22Rv1 (cell line): ENCODE data around the gene MYO3A.

Experiments
- H3K27ac ChIP-seq: fragments of 450-650 bp; 2 replicates; pipeline ENCODE4 v1.5.1; 2017
- ZFX ChIP-seq: fragments of 450-650 bp; IDR thresholded peaks from 2 replicates; pipeline ENCODE4 v1.6.1; 2017; ENCODE audit warnings: antibody characterized with exemption, borderline replicate concordance
- TF ChIP-seq, protein P1 (sequence below): fragments of 450-650 bp; IDR thresholded peaks from 2 replicates; pipeline ENCODE4 v1.5.1; 2017; ENCODE audit warnings: mild to moderate bottlenecking

The MYO3A gene

DNA sequence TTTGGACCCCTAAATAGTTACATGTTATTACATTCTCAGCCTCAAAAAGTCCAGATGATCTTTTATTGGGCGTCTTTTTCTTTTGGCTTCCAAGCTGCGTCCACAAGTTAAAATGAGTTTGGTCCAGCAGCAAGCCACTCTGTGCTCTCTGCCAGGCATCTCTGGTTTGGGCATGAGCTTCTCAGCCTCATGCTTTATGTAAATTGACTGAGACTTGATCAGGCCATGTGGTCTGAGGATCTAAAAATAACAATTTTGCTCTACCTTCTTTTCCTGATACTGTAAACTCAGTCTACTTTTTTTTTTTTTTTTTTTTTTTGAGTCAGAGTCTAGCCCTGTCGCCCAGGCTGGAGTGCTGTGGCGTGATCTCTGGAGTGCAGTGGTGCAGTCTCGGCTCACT, 298.1 kb downstream of the MYO3A start:
- TF ChIP-seq ZFX: no peak
- TF ChIP-seq, protein P1, sequence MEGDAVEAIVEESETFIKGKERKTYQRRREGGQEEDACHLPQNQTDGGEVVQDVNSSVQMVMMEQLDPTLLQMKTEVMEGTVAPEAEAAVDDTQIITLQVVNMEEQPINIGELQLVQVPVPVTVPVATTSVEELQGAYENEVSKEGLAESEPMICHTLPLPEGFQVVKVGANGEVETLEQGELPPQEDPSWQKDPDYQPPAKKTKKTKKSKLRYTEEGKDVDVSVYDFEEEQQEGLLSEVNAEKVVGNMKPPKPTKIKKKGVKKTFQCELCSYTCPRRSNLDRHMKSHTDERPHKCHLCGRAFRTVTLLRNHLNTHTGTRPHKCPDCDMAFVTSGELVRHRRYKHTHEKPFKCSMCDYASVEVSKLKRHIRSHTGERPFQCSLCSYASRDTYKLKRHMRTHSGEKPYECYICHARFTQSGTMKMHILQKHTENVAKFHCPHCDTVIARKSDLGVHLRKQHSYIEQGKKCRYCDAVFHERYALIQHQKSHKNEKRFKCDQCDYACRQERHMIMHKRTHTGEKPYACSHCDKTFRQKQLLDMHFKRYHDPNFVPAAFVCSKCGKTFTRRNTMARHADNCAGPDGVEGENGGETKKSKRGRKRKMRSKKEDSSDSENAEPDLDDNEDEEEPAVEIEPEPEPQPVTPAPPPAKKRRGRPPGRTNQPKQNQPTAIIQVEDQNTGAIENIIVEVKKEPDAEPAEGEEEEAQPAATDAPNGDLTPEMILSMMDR: no peak
- no peak overlapping the region for H3K27ac ChIP-seq

DNA sequence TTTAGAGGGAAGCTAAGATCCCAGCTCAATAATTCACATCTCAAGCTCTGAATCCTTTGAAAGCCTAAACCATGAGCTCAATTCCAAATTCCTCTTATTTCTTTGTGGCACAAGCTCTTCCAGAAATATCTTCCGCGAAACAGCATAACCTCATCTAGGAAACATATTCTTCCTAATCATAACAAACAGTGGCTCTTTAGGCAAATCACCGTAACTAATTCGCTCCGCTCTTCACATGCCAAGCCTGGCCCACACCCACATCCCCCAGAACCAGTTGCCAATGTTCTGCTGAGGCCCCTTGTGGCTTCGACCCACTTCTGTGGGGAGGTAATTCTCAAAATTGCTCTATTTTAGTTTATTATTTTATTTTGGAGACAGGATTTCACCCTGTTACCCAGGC, 301.7 kb downstream of the MYO3A start:
- no peak overlapping the region for H3K27ac ChIP-seq
- TF ChIP-seq, protein P1: no peak
- no peak for TF ChIP-seq ZFX

DNA sequence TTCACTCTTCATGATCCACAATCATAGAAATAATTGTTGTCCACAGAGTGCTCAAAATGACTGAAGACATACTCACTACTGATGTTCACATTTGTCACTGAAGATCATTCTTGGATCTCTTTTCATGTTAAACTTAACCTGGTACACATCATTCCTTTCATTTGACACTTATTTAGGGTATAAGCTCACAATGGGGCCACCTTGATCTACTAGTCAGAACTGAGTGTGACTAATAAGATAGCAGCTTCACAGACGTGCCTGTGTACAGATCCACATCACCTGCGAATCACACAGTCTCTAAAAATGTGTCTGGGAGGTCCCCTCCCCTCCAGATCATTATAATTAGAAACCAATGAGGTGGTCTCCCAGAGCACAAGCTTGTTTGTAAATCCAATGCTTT, 304.3 kb downstream of the MYO3A start:
- H3K27ac ChIP-seq: no peak overlapping the region
- TF ChIP-seq ZFX: no peak
- TF ChIP-seq, protein P1: no peak

DNA sequence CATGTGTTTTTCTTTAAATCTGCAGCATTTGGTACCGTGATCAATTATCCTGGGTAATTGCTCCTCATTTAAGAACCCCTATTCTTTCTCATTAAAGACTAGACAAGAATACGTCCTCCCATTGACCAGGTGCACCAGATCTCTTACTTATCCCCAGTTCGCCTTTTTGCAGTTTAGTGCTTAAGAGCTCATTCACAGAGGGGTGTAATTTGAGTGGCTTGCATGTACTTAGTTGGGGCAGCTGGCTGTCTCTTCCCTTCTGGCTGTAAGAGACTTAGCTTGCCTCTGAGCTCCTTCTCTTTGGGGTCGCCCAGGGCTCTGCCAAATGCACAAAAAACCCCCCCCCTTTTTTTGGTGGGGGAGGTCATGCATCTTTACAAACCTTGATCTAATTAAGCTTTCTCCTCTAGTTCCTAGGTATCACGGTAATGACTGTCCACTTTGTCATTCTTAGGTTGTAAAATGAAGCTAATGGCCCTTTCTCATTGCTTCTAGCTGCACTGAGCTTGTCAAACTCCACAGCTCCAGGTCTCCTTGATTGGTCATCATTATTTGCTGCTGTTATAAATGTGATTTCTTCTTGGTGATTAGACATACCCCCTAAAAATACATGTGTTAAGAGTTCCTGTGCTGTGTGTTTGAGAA, 308.8 kb downstream of the MYO3A start:
- H3K27ac ChIP-seq: no peak overlapping the region
- TF ChIP-seq, protein P1: no peak
- no peak for TF ChIP-seq ZFX

DNA sequence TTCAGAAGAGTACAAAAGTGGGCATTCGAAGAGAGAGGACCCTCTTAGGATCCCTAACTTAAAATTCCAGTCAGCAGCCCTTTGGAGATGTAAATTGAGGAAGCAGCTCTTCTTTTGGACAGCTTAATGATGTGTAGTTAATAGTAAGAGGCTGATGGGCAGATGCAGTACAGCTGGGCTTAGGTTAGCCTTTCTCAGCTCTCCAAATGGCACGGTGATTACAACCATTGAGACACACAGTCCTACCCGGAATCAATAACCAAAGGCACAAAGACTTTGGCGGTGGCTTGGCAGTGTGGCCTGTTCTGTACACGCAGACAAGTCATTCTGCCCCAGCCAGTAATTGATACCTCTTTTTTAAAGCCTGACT, 309.3 kb downstream of the MYO3A start:
- no peak overlapping the region for H3K27ac ChIP-seq
- TF ChIP-seq, protein P1: no peak
- no peak for TF ChIP-seq ZFX

DNA sequence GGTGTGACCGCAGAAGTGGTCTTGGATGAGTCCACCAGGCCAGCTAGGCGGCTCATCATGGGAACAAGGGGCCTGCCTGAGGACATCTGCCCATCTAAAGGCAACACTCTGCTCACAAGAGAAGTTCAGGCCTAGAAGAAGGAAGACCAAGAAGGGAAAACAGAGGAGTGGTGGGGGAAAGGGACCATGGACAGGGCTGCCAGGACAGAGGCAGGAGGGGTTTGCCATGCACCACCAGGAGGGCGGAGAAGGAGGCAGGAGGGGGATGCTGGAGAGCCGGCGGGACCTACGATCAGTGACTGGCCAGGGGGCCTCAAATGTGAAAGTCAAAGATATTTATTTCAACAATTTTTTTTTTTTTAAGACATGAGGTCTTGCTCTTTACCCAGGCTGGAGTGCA, 315.7 kb downstream of the MYO3A start:
- no peak for TF ChIP-seq ZFX
- TF ChIP-seq, protein P1: no peak
- H3K27ac ChIP-seq: no peak overlapping the region

DNA sequence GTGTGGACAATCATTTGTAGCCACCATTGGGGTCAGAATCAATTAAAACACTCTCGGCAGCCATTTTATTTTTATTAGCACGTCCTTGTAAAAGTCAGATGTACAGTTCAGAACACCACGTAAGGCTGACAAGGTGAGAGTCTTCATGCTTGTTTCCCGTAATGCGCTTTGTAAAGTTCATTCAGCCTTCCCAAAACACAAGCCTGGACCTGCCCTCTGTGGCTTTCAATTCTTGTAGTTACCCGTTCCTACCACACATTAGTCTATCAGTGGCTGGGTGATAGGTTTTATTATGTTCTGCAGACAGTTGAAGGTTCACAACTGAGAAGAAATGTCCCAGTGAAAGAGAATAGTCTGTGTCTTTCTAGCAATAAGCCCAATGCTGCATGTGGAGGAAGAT, 317.9 kb downstream of the MYO3A start:
- H3K27ac ChIP-seq: no peak overlapping the region
- no peak for TF ChIP-seq ZFX
- TF ChIP-seq, protein P1: no peak
